Thoracic aorta (tissue), 2 donors: Measurements from ENCODE around the gene NECTIN1. TPM values are rescaled to one million over a fixed set of nuclear protein-coding genes. Genes with fewer than 3 reads are reported as not detected.

ENCODE experiments used
- ATAC-seq: fragments of 150-250 bp; one replicate; pipeline ENCODE4 v1.8.0; 2017; ENCODE audit warnings: low read depth; ENCODE audit not compliant: insufficient number of reproducible peaks, low FRiP score
- DNase-seq: peaks from one replicate; pipeline ENCODE4 v3.0.0-alpha.2; 2020; ENCODE audit warnings: low spot score
- H3K27ac ChIP-seq, 2 donors: fragments of 200-600 bp; sonication (generic); 1 replicate in 1 of 2; 2 replicates in 1 of 2; pipeline ENCODE4 v1.5.1; 2016; ENCODE audit warnings: mild to moderate bottlenecking in 2 of 2, moderate library complexity in 2 of 2
- H3K27me3 ChIP-seq: fragments of 200-600 bp; sonication (generic); replicated peaks from 2 replicates; pipeline ENCODE4 v1.6.0; 2016; ENCODE audit warnings: mild to moderate bottlenecking; ENCODE audit not compliant: insufficient read depth
- H3K36me3 ChIP-seq: fragments of 200-600 bp; sonication (generic); one replicate; pipeline ENCODE4 v1.5.1; 2016
- H3K4me1 ChIP-seq, 2 donors: fragments of 200-600 bp; sonication (generic); 1 replicate in 1 of 2; 2 replicates in 1 of 2; pipeline versions ENCODE4 v1.5.1 to v1.6.0; 2016; ENCODE audit warnings: low read depth in 2 of 2, mild to moderate bottlenecking in 1 of 2; ENCODE audit not compliant: control insufficient read depth in 1 of 2
- H3K4me3 ChIP-seq: fragments of 200-600 bp; sonication (generic); 2 replicates; pipeline ENCODE4 v1.5.1; 2016; ENCODE audit warnings: mild to moderate bottlenecking
- H3K9me3 ChIP-seq: fragments of 200-600 bp; sonication (generic); 2 replicates; pipeline ENCODE4 v1.5.1; 2016
- total RNA-seq, 2 donors: library from RNA; depleted of rRNA; stranded (reverse); fragments of >200 nt; gene quantifications; one replicate each; pipeline versions ENCODE4 v1.1.0 to v1.2.3, GENCODE V29; 2016
- TF ChIP-seq, protein P1 (sequence below): fragments of 200-600 bp; sonication (generic); IDR thresholded peaks from one replicate; pipeline ENCODE4 v1.5.1; 2019; ENCODE audit warnings: antibody characterized with exemption

The NECTIN1 gene
- total RNA-seq, 2 donors from 2014 or later: 4.2 to 4.4 TPM

DNA sequence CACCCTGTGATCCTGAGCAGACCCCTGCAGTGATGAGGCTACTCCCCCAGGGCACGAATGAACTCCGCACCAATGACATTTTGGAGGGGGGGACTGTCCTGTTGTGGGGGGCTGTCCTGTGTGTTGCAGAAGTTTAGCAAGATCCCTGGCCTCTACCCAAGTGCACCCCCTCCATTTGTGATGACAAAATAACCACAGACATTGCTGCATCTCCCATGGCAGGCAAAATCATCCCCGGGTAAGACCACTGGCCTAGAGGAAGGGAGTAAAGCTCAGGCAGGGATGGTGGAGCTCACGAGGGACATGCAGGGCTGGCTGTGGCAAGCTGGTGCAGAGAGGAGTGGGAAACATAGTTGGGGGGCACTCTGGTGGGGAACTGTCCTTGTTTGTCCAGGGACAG lies 40.6 kb downstream of the NECTIN1 start:
- DNase-seq (no peak), ATAC-seq (no peak)
- Histone ChIP-seq H3K4me1 (no peaks in the 10 kb centered on the region), H3K9me3 (no peaks in the 10 kb centered on the region), H3K27me3 (no peaks in the 10 kb centered on the region), H3K4me3 (no peak overlapping the region), H3K36me3 (no peaks in the 10 kb centered on the region), H3K27ac (no peak overlapping the region)
- TF ChIP-seq, protein P1, sequence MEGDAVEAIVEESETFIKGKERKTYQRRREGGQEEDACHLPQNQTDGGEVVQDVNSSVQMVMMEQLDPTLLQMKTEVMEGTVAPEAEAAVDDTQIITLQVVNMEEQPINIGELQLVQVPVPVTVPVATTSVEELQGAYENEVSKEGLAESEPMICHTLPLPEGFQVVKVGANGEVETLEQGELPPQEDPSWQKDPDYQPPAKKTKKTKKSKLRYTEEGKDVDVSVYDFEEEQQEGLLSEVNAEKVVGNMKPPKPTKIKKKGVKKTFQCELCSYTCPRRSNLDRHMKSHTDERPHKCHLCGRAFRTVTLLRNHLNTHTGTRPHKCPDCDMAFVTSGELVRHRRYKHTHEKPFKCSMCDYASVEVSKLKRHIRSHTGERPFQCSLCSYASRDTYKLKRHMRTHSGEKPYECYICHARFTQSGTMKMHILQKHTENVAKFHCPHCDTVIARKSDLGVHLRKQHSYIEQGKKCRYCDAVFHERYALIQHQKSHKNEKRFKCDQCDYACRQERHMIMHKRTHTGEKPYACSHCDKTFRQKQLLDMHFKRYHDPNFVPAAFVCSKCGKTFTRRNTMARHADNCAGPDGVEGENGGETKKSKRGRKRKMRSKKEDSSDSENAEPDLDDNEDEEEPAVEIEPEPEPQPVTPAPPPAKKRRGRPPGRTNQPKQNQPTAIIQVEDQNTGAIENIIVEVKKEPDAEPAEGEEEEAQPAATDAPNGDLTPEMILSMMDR: no peak

DNA sequence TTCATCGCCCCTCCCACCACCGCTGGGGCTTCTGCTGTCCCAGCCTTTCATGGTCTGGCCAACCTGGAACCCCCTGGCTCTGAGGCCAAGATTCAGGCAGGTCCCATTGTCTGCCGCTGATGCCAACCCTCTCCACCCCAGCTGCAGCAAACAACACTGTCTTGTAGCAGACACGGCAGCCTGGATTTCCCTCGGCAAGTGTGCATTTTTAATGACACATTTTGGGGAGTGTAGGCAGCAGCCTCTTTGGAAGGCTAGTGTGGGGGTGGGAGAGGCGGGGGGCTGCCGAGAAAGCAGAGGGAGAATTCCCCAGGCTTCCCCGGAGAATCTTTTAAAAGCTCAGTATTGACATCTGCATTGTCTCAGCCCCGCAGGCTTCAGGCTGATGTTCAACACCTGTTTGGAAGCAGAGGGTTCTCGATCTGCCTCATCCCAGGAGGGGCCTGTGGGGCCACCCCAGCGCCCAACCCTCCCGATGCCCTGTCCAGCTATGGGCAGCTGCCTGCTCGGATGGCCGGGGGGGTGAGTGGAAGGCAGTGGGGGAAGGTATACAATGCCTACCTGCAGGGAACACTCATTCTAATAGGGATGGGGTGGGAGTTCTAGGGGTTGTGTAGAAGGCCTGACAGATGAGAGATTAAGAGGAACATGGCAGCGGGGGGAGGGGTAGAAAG lies 41.5 kb downstream of the NECTIN1 start:
- H3K4me3 ChIP-seq: no peak overlapping the region
- no peaks in the 10 kb centered on the region for H3K4me1 ChIP-seq
- ATAC-seq (no peak), DNase-seq (no peak)
- TF ChIP-seq, protein P1: no peak
- no peaks in the 10 kb centered on the region for H3K27me3 ChIP-seq
- no peak overlapping the region for H3K27ac ChIP-seq
- H3K9me3 ChIP-seq: no peaks in the 10 kb centered on the region
- H3K36me3 ChIP-seq: no peaks in the 10 kb centered on the region

DNA sequence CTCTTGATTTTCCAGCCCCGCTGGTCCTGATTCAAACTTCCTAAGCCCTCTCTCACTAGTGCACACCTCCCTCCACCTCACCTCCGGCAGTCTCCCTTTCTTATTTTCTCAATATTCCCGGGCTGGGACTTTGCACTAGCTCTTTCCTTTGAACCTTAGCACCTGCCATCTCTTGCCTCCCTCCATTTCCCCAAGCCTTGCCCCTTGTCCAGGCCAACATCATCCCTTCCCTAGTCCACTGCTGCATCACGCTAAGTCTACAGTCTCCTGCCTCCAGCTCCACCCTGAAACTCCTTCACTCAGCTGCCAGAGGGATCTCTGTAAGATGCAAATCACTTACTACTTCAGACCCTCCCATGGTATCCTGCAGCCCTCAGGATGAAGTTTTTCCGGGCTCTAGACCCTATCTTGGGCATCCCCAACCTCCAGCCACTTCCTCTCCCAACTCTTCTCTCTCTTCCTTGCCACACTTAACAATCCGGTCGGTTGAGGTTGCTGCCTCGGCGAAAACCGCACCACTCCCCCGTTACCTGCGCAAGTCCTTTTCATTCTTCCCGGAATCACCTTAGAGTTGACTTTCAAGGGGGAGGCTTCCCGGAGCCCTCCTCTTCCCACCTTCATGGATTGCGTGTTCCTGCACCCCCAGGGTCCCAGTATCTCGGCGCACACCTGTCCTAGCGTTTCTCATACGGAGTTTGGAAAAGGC lies 42.7 kb downstream of the NECTIN1 start:
- ATAC-seq (no peak), DNase-seq (no peak)
- no peak overlapping the region for H3K27ac ChIP-seq
- TF ChIP-seq, protein P1: no peak
- H3K36me3 ChIP-seq: no peaks in the 10 kb centered on the region
- no peaks in the 10 kb centered on the region for H3K9me3 ChIP-seq
- peaks cover 0 to under 1% of the 10 kb centered on the region in 2 donors for H3K4me1 ChIP-seq
- no peak overlapping the region for H3K4me3 ChIP-seq
- H3K27me3 ChIP-seq: no peaks in the 10 kb centered on the region

DNA sequence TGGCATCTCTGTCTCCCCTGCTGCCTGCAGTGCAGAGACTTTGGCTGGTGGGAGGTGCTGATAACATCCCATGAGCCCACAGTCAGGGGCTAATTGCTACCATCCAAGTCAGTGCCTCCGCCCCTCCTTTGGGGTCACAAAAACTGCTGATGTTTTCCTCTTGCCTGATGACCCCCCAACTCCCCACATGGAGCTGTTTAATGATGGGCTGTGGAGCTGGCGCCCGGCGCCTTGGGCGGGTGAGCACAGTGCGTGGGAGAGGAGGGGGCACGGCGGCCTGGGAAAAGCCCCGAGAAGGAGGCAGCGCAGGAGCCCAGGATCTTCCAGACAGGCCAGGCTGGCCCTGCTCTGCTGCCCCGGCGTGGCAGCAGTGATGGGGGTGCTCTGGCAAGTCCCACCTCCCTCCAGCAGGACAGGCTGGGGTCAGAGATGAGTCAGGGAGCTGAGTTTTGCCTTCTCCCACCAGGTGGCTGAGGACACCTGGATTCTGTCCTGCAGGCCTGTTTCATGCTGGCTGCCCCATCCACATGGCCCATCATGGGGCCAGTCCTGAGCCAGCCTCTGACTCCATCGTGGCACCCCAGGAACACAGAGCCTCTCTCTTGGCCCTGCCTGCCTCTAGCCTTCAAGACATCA lies 43.8 kb downstream of the NECTIN1 start:
- no peaks in the 10 kb centered on the region for H3K36me3 ChIP-seq
- H3K4me1 ChIP-seq: peaks cover 5 to 10% of the 10 kb centered on the region in 2 donors
- H3K4me3 ChIP-seq: no peak overlapping the region
- DNase-seq (no peak), ATAC-seq (no peak)
- TF ChIP-seq, protein P1: no peak
- H3K27ac ChIP-seq: no peak overlapping the region
- no peaks in the 10 kb centered on the region for H3K9me3 ChIP-seq
- H3K27me3 ChIP-seq: no peaks in the 10 kb centered on the region

DNA sequence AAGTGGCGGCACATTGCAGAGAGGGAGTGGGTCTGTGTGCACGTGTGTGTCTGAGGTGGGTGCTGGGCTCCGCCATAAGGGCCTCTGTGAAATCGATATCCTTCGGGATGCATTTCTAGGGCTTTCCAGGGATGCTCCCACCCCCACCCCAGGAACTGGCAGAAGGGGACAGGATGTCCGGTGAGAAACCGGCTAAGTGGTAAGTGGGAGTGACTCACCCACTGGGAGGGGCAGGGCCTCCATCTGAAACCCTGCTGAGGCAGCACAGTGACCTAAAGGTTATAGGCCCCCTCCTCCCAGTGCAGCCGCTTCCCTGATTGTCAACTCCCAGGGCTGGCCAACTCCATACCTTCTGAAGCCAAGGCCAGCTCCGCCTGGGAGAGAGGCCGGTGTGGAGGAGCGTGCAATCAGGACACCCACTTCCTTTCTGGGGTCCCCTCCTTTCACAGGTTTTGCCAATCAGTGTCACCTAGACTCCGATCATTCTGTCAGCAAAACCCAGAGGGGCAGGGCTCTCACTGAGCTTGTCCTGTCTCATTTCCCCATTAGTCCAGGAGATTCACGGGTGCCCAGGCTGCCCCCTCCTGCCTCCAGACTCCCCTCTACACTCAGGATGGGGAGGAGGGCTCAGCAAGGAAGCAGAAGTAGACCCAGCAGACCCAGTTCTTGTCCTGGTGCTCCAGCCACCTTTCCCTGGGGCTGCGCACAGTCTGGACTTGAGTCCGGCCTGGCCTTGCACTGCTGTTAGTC lies 44.5 kb downstream of the NECTIN1 start:
- Histone ChIP-seq H3K9me3 (no peaks in the 10 kb centered on the region), H3K4me3 (no peak overlapping the region), H3K27ac (no peak overlapping the region), H3K27me3 (no peaks in the 10 kb centered on the region), H3K36me3 (no peaks in the 10 kb centered on the region), H3K4me1 (peaks cover 5 to 10% of the 10 kb centered on the region in 2 donors)
- TF ChIP-seq, protein P1: no peak
- ATAC-seq (no peak), DNase-seq (no peak)
